ENCODE results near the gene ICE2.

DNA sequence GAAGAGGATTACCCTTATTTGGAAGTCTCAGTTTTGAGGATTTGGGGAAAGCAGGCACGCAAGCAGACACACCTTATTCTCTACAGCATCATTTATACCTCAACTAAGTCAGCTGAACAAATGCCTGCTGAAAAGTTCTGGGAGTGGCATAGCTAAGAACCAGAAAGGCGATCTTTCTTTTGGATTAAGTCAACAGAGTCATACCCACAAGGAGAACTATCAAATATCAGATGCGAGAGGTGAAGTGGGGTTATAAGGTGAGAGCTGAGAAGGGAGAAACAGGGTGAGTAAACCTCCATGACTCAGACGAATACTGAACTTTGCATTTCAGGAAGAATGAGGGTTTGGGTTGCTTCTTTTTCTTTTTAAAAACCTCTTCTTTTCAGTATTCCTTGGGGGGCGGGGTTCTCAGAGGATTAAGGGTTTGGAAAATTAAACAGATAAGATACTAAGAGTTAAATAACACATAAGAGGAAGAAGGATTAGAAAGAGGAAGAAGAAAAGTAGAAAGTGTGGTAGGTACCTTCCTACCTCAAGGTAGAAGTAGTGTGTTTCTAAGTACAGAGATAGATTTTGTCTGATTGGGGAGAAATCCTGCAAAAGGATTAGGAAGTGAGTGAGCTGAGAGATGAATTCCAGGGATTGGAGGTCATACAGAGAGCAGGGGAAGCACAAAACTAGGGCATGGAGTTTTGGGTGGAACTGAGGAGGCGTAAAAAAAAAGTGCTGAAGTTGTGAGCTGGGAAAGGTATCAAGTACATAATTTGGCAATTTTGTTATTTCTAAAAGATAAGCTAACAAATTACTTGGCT lies 41.3 kb upstream of the ICE2 start:
- TF ChIP-seq, protein P1, sequence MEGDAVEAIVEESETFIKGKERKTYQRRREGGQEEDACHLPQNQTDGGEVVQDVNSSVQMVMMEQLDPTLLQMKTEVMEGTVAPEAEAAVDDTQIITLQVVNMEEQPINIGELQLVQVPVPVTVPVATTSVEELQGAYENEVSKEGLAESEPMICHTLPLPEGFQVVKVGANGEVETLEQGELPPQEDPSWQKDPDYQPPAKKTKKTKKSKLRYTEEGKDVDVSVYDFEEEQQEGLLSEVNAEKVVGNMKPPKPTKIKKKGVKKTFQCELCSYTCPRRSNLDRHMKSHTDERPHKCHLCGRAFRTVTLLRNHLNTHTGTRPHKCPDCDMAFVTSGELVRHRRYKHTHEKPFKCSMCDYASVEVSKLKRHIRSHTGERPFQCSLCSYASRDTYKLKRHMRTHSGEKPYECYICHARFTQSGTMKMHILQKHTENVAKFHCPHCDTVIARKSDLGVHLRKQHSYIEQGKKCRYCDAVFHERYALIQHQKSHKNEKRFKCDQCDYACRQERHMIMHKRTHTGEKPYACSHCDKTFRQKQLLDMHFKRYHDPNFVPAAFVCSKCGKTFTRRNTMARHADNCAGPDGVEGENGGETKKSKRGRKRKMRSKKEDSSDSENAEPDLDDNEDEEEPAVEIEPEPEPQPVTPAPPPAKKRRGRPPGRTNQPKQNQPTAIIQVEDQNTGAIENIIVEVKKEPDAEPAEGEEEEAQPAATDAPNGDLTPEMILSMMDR (IDR thresholded peaks at IDR 0.05; ENCODE audit: insufficient read depth, low read length, poor library complexity, severe bottlenecking): no peak
- TF ChIP-seq EZH2phosphoT487 (conservative IDR thresholded peaks at IDR 0.05; ENCODE audit: low read length): no peak

Measured in SU-DHL-6 (cell line).